HCT116 (cell line): ENCODE measurements around the gene MMP24. TPM values are rescaled to one million over a fixed set of nuclear protein-coding genes. Genes with fewer than 3 reads are reported as not detected.

Source experiments
- ATAC-seq: fragments of 200-7000 bp; cut with Tn5 transposase; 2 replicates; pipeline ENCODE4 v1.9.1; 2020; ENCODE audit warnings: mild to moderate bottlenecking, moderate library complexity
- BruUV-seq: library from RNA; stranded (reverse); fragments of 400-500 nt; replicated peaks from 2 replicates; lab custom pipeline; 2021; lab: Mats Ljungman, UMichigan
- CTCF ChIA-PET: fragments of 300-600 bp; sonication (Branson Sonifier 250); formaldehyde crosslinking; loops from one replicate; lab custom pipeline; 2021; ENCODE audit warnings: antibody characterized with exemption; lab: Charles Lee
- POLR2A ChIA-PET: fragments of 300-600, 350-600 bp; sonication (Branson Sonifier 250); formaldehyde crosslinking; loops from one replicate; lab custom pipeline; 2021; ENCODE audit warnings: antibody characterized with exemption; lab: Charles Lee
- RAD21 ChIA-PET, 2 experiments: fragments of 300-600 bp; sonication (Branson Sonifier 250); formaldehyde crosslinking; loops; one replicate each; lab custom pipeline; 2023; ENCODE audit warnings: low total read pairs in 2 of 2; ENCODE audit not compliant: uncharacterized antibody in 2 of 2, unreplicated experiment in 2 of 2, low non-redundant PET in 1 of 2; lab: Charles Lee
- DNase-seq: peaks from one replicate; pipeline ENCODE4 v3.0.0-alpha.2; 2010; ENCODE audit warnings: low read depth, low spot score
- H2AFZ ChIP-seq: fragments of 200-600 bp; shearing (Covaris generic), sonication (generic); 2 replicates; pipeline ENCODE4 v1.6.1; 2017; ENCODE audit warnings: low read depth, mixed run types, mixed read lengths, antibody characterized with exemption, low read length; ENCODE audit not compliant: poor library complexity, severe bottlenecking
- H3K27ac ChIP-seq: 2 replicates; pipeline ENCODE4 v1.5.1; 2012; ENCODE audit warnings: low read depth, low read length
- H3K27me3 ChIP-seq: fragments of 200-600 bp; sonication (generic); 2 replicates; pipeline ENCODE4 v1.6.1; 2016; ENCODE audit warnings: mixed run types, low read length, mixed read lengths; ENCODE audit not compliant: insufficient read depth
- H3K36me3 ChIP-seq, 2 experiments: fragments of 200-500 bp in 1 of 2; fragments of 200-600 bp in 1 of 2; sonication (Bioruptor generic) in 1 of 2; sonication (generic) in 1 of 2; 2 replicates each; pipeline versions ENCODE4 v1.5.1 to v1.6.1; 2014 to 2016; ENCODE audit warnings: low read length in 2 of 2, inconsistent platforms in 1 of 2, mixed read lengths in 1 of 2, mixed run types in 1 of 2; ENCODE audit not compliant: insufficient read depth in 2 of 2, control insufficient read depth in 1 of 2
- H3K4me1 ChIP-seq, 2 experiments: fragments of 200-600 bp in 1 of 2; sonication (generic) in 1 of 2; 2 replicates each; pipeline versions ENCODE4 v1.5.1 to v1.6.1; 2012 to 2017; ENCODE audit warnings: low read length in 2 of 2, inconsistent platforms in 1 of 2, mild to moderate bottlenecking in 1 of 2, mixed read lengths in 1 of 2, mixed run types in 1 of 2, moderate library complexity in 1 of 2; ENCODE audit not compliant: insufficient read depth in 2 of 2, control insufficient read depth in 1 of 2
- H3K4me2 ChIP-seq: fragments of 200-600 bp; sonication (generic); 2 replicates; pipeline ENCODE4 v1.6.1; 2017; ENCODE audit warnings: mixed run types, low read length, mixed read lengths
- H3K4me3 ChIP-seq, 2 experiments: fragments of 200-600 bp in 1 of 2; sonication (generic) in 1 of 2; replicated peaks in 1 of 2; 2 replicates each; pipeline ENCODE4 v1.5.1; 2011 to 2016; ENCODE audit warnings: low read length in 2 of 2, control low read depth in 1 of 2, low read depth in 1 of 2, mild to moderate bottlenecking in 1 of 2, mixed read lengths in 1 of 2, mixed run types in 1 of 2
- H3K79me2 ChIP-seq: fragments of 200-600 bp; sonication (generic); 2 replicates; pipeline ENCODE4 v1.6.1; 2017; ENCODE audit warnings: mild to moderate bottlenecking, mixed run types, low read length, moderate library complexity, mixed read lengths; ENCODE audit not compliant: insufficient read depth
- H3K9ac ChIP-seq: fragments of 200-600 bp; sonication (generic); 2 replicates; pipeline ENCODE4 v1.6.1; 2016; ENCODE audit warnings: low read length, mixed read lengths
- H3K9me2 ChIP-seq: fragments of 200-600 bp; sonication (generic), shearing (Covaris generic); 2 replicates; pipeline ENCODE4 v1.6.1; 2017; ENCODE audit warnings: mixed run types, mild to moderate bottlenecking, moderate library complexity; ENCODE audit not compliant: insufficient read depth
- H3K9me3 ChIP-seq, 2 experiments: fragments of 200-500 bp in 1 of 2; fragments of 200-600 bp in 1 of 2; sonication (Bioruptor generic) in 1 of 2; sonication (generic) in 1 of 2; 2 replicates each; pipeline ENCODE4 v1.6.1; 2014 to 2017; ENCODE audit warnings: low read length in 2 of 2, mixed read lengths in 2 of 2, inconsistent platforms in 1 of 2, low read depth in 1 of 2, mild to moderate bottlenecking in 1 of 2, mixed run types in 1 of 2, moderate library complexity in 1 of 2; ENCODE audit not compliant: control insufficient read depth in 1 of 2, insufficient read depth in 1 of 2
- H4K20me1 ChIP-seq: fragments of 200-600 bp; sonication (generic), shearing (Covaris generic); 2 replicates; pipeline ENCODE4 v1.6.1; 2017; ENCODE audit warnings: mixed run types, mild to moderate bottlenecking, moderate library complexity; ENCODE audit not compliant: insufficient read depth
- ATF3 ChIP-seq: IDR thresholded peaks from 2 replicates; pipeline ENCODE4 v1.6.1; 2012
- CBX3 ChIP-seq: IDR thresholded peaks from 2 replicates; pipeline ENCODE4 v1.6.1; 2012; ENCODE audit warnings: low read depth
- CEBPB ChIP-seq: IDR thresholded peaks from 2 replicates; pipeline ENCODE4 v1.6.1; 2012; ENCODE audit warnings: low read depth
- CTCF ChIP-seq, 3 experiments: fragments of 200-600 bp in 1 of 3; sonication (generic) in 1 of 3; IDR thresholded peaks in 2 of 3; conservative IDR thresholded peaks in 1 of 3; 2 replicates each; pipeline ENCODE4 v1.5.1; 2012 to 2017; ENCODE audit warnings: low read depth in 2 of 3, low read length in 2 of 3, antibody characterized with exemption in 1 of 3, borderline replicate concordance in 1 of 3, control low read depth in 1 of 3, mild to moderate bottlenecking in 1 of 3, mixed read lengths in 1 of 3, mixed run types in 1 of 3, moderate library complexity in 1 of 3; ENCODE audit not compliant: insufficient read depth in 1 of 3
- EGR1 ChIP-seq: IDR thresholded peaks from 2 replicates; pipeline ENCODE4 v1.6.1; 2012; ENCODE audit warnings: low read depth
- EZH2 ChIP-seq: fragments of 200-600 bp; sonication (generic); IDR thresholded peaks from 2 replicates; pipeline ENCODE4 v1.6.1; 2017; ENCODE audit warnings: antibody characterized with exemption, mixed run types
- JUND ChIP-seq: IDR thresholded peaks from 2 replicates; pipeline ENCODE4 v1.6.1; 2012
- POLR2A ChIP-seq: IDR thresholded peaks from 2 replicates; pipeline ENCODE4 v1.7.0; 2011; ENCODE audit warnings: borderline replicate concordance; ENCODE audit not compliant: insufficient read depth, insufficient read length; ENCODE audit errors: extremely low read depth
- POLR2AphosphoS5 ChIP-seq: IDR thresholded peaks from 2 replicates; pipeline ENCODE4 v1.6.1; 2011; ENCODE audit warnings: mild to moderate bottlenecking, low read depth, low read length, moderate library complexity
- RAD21 ChIP-seq: IDR thresholded peaks from 2 replicates; pipeline ENCODE4 v1.6.1; 2012; ENCODE audit warnings: low read depth, mild to moderate bottlenecking
- REST ChIP-seq: IDR thresholded peaks from 2 replicates; pipeline ENCODE4 v1.6.1; 2012; ENCODE audit warnings: low read depth
- SP1 ChIP-seq: IDR thresholded peaks from 2 replicates; pipeline ENCODE4 v1.6.1; 2012; ENCODE audit warnings: low read depth
- SRF ChIP-seq: IDR thresholded peaks from 2 replicates; pipeline ENCODE4 v1.6.1; 2012; ENCODE audit warnings: low read depth
- TCF7L2 ChIP-seq: IDR thresholded peaks from 2 replicates; pipeline ENCODE4 v1.7.0; 2011; ENCODE audit warnings: borderline replicate concordance, inconsistent platforms; ENCODE audit not compliant: insufficient read depth, insufficient read length; ENCODE audit errors: extremely low read depth
- YY1 ChIP-seq: IDR thresholded peaks from 2 replicates; pipeline ENCODE4 v1.6.1; 2011; ENCODE audit warnings: low read length, low read depth, moderate library complexity, mild to moderate bottlenecking; ENCODE audit not compliant: insufficient replicate concordance; ENCODE audit errors: extremely low read depth
- ZBTB33 ChIP-seq: IDR thresholded peaks from 2 replicates; pipeline ENCODE4 v1.6.1; 2011; ENCODE audit warnings: mild to moderate bottlenecking, low read length, moderate library complexity; ENCODE audit not compliant: insufficient replicate concordance; ENCODE audit errors: extremely low read depth
- ZFX ChIP-seq: fragments of 450-650 bp; IDR thresholded peaks from 2 replicates; pipeline ENCODE4 v1.6.1; 2017
- ZNF274 ChIP-seq: fragments of 200-500 bp; sonication (Bioruptor generic); IDR thresholded peaks from 2 replicates; pipeline ENCODE4 v1.6.1; 2014; ENCODE audit warnings: mild to moderate bottlenecking, low read depth, low read length, inconsistent platforms
- intact Hi-C: fragments of 100-400 bp; cut with micrococcal nuclease; formaldehyde crosslinking; loops from 2 replicates; pipeline ENCODE4 v1.10.0; 2022
- total RNA-seq: library from RNA; stranded (reverse); gene quantifications from one replicate; pipeline ENCODE4 v1.2.1, GENCODE V29; 2021; ENCODE audit not compliant: unreplicated experiment

Gene MMP24
- total RNA-seq, 1 experiment from 2014 or later: not detected

- H3K4me3 ChIP-seq: peak overlapping the region in 1 of 2 experiments; percentile 12; a peak in 1 of 4 replicates
- H3K4me2 ChIP-seq: peak overlapping the region; percentile 63
- H3K79me2 ChIP-seq: no peaks in the 10 kb centered on the region
- peaks cover 45 to 72% of the 10 kb centered on the region in 2 experiments for H3K4me1 ChIP-seq
- no peak overlapping the region for H2AFZ ChIP-seq
- RAD21 ChIA-PET: interaction anchor here in 1 of 2 experiments (0.7 kb wide), 1 partner anchor 11 kb away, joined by 3 read pairs; no protein-coding TSS in a partner anchor
- ATAC-seq: peak; percentile 65
- peak; percentile 65 for DNase-seq
- no peaks in the 10 kb centered on the region for H3K36me3 ChIP-seq
- no peaks in the 10 kb centered on the region for H3K9me3 ChIP-seq
- CTCF ChIA-PET: interaction anchor here (1.4 to 2.0 kb wide), 2 partner anchors 9 to 15 kb away, joined by 3 to 22 read pairs; no protein-coding TSS in a partner anchor
- BruUV-seq: no TSS peak
- POLR2A ChIA-PET: interaction anchor here (1.2 to 1.5 kb wide), 3 partner anchors 13 to 134 kb away, joined by 4 to 5 read pairs (median 5); no protein-coding TSS in a partner anchor
- peak overlapping the region; percentile 55 for H3K9ac ChIP-seq
- no peaks in the 10 kb centered on the region for H3K27me3 ChIP-seq
- H3K27ac ChIP-seq: peak overlapping the region; percentile 69; the same call in 1 of the 2 replicates
- no peaks in the 10 kb centered on the region for H4K20me1 ChIP-seq
- intact Hi-C loops: no loop called here
- H3K9me2 ChIP-seq: no peaks in the 10 kb centered on the region
- no peak for TF ChIP-seq CTCF (IDR thresholded peaks at IDR 0.05 in 2 of 3, conservative IDR thresholded peaks at IDR 0.05 in 1 of 3; ENCODE audit: borderline replicate concordance in 1 of 3, insufficient read depth in 1 of 3, low read depth in 2 of 3, low read length in 2 of 3)
- TF ChIP-seq ZBTB33: no peak
- TF ChIP-seq EZH2: no peak
- TF ChIP-seq ZFX: no peak
- no peak for TF ChIP-seq SRF
- no peak for TF ChIP-seq POLR2A
- TF ChIP-seq TCF7L2: no peak
- TF ChIP-seq ZNF274: no peak
- peak; percentile 52; the same call in 1 of the 2 replicates for TF ChIP-seq SP1
- no peak for TF ChIP-seq REST
- no peak for TF ChIP-seq YY1
- TF ChIP-seq EGR1: 0 out of 2 replicates have a peak, but pooled peaks have one; percentile 17
- TF ChIP-seq CEBPB: 0 out of 2 replicates have a peak, but pooled peaks have one; percentile 15
- no peak for TF ChIP-seq POLR2AphosphoS5
- TF ChIP-seq JUND: peak; percentile 41; the same call in 1 of the 2 replicates
- no peak for TF ChIP-seq ATF3
- no peak for TF ChIP-seq RAD21
- no peak for TF ChIP-seq CBX3
Observed at GRCh38 chr20:35320396-35321126, 94.1 kb downstream of the MMP24 start.
